WTC11 (cell line): ENCODE measurements around the gene CADM4. TPM values are rescaled to one million over a fixed set of nuclear protein-coding genes. Genes with fewer than 3 reads are reported as not detected.

Source experiments
- ATAC-seq: fragments of 200-7000 bp; cut with Tn5 transposase; 2 replicates; pipeline ENCODE4 v1.10.0; 2021; ENCODE audit warnings: mild to moderate bottlenecking, moderate library complexity
- CTCF ChIA-PET: fragments of 300-600 bp; sonication (Branson Sonifier 250); formaldehyde crosslinking; loops from one replicate; lab custom pipeline; 2021; ENCODE audit warnings: antibody characterized with exemption; lab: Charles Lee
- POLR2A ChIA-PET: fragments of 350-600 bp; sonication (Branson Sonifier 250); formaldehyde crosslinking; loops from one replicate; lab custom pipeline; 2021; ENCODE audit warnings: antibody characterized with exemption; lab: Charles Lee
- DNase-seq: peaks from one replicate; pipeline ENCODE4 v3.0.0; 2021; ENCODE audit warnings: low spot score
- H3K27ac Mint-ChIP-seq: 2 replicates; pipeline ENCODE4 v1.8.0; 2021; ENCODE audit warnings: mixed read lengths
- H3K27me3 Mint-ChIP-seq: 2 replicates; pipeline ENCODE4 v1.8.0; 2021; ENCODE audit warnings: low read depth, mild to moderate bottlenecking, moderate library complexity, mixed read lengths
- H3K36me3 Mint-ChIP-seq: 2 replicates; pipeline ENCODE4 v1.8.0; 2021; ENCODE audit warnings: mixed read lengths
- H3K4me1 Mint-ChIP-seq: 2 replicates; pipeline ENCODE4 v1.8.0; 2022; ENCODE audit warnings: mixed read lengths
- H3K4me3 Mint-ChIP-seq: 2 replicates; pipeline ENCODE4 v1.8.0; 2021; ENCODE audit warnings: mild to moderate bottlenecking, moderate library complexity, mixed read lengths
- H3K9me3 Mint-ChIP-seq: 2 replicates; pipeline ENCODE4 v1.8.0; 2021; ENCODE audit warnings: mixed read lengths
- ATF1 ChIP-seq: sonication (generic); formaldehyde crosslinking; IDR thresholded peaks from 2 replicates; pipeline ENCODE4 v1.8.1; 2023; ENCODE audit warnings: mild to moderate bottlenecking, moderate library complexity, missing genetic modification reagents
- CREB1 ChIP-seq: sonication (generic); formaldehyde crosslinking; IDR thresholded peaks from 2 replicates; pipeline ENCODE4 v1.8.0; 2023; ENCODE audit warnings: mild to moderate bottlenecking, missing genetic modification reagents
- CREM ChIP-seq: sonication (generic); formaldehyde crosslinking; IDR thresholded peaks from 2 replicates; pipeline ENCODE4 v1.8.1; 2022; ENCODE audit warnings: mild to moderate bottlenecking, missing genetic modification reagents, moderate library complexity
- FOXK1 ChIP-seq: sonication (generic); formaldehyde crosslinking; IDR thresholded peaks from 2 replicates; pipeline ENCODE4 v1.8.0; 2022; ENCODE audit warnings: mild to moderate bottlenecking, moderate library complexity, missing genetic modification reagents
- ZNF232 ChIP-seq: sonication (generic); formaldehyde crosslinking; IDR thresholded peaks from 2 replicates; pipeline ENCODE4 v1.8.0; 2022; ENCODE audit warnings: mild to moderate bottlenecking, missing genetic modification reagents
- ZNF423 ChIP-seq: fragments of 250-450 bp; sonication (Bioruptor Pico); IDR thresholded peaks from 2 replicates; pipeline ENCODE4 v2.1.2; 2022; ENCODE audit warnings: mild to moderate bottlenecking, moderate library complexity
- total RNA-seq: library from RNA; stranded (reverse); gene quantifications from 3 replicates; pipeline ENCODE4 v1.2.3, GENCODE V29; 2021
- TF ChIP-seq, protein P1 (sequence below): sonication (generic); formaldehyde crosslinking; conservative IDR thresholded peaks from 2 replicates; pipeline ENCODE4 v1.8.1; 2023; ENCODE audit warnings: mild to moderate bottlenecking, low read depth, missing genetic modification reagents, moderate library complexity
- TF ChIP-seq, protein P2 (sequence below): fragments of 250-450 bp; sonication (Bioruptor Pico); IDR thresholded peaks from 2 replicates; pipeline ENCODE4 v1.9.0; 2021; ENCODE audit warnings: mild to moderate bottlenecking, borderline replicate concordance
- TF ChIP-seq, protein P3 (sequence below): sonication (generic); formaldehyde crosslinking; IDR thresholded peaks from 2 replicates; pipeline ENCODE4 v1.8.1; 2023; ENCODE audit warnings: mild to moderate bottlenecking, missing genetic modification reagents
- TF ChIP-seq, protein P4 (sequence below): sonication (generic); formaldehyde crosslinking; IDR thresholded peaks from 2 replicates; pipeline ENCODE4 v1.8.1; 2023; ENCODE audit warnings: mild to moderate bottlenecking, missing genetic modification reagents, moderate library complexity
- TF ChIP-seq, protein P5 (sequence below): sonication (generic); formaldehyde crosslinking; IDR thresholded peaks from 2 replicates; pipeline ENCODE4 v1.8.1; 2022; ENCODE audit warnings: mild to moderate bottlenecking, missing genetic modification reagents, moderate library complexity, borderline replicate concordance
- TF ChIP-seq, protein P6 (sequence below): sonication (generic); formaldehyde crosslinking; IDR thresholded peaks from 2 replicates; pipeline ENCODE4 v1.8.0; 2023; ENCODE audit warnings: missing genetic modification reagents, mild to moderate bottlenecking, borderline replicate concordance

The CADM4 gene
- total RNA-seq, 1 experiment from 2014 or later: 13.3 TPM

DNA sequence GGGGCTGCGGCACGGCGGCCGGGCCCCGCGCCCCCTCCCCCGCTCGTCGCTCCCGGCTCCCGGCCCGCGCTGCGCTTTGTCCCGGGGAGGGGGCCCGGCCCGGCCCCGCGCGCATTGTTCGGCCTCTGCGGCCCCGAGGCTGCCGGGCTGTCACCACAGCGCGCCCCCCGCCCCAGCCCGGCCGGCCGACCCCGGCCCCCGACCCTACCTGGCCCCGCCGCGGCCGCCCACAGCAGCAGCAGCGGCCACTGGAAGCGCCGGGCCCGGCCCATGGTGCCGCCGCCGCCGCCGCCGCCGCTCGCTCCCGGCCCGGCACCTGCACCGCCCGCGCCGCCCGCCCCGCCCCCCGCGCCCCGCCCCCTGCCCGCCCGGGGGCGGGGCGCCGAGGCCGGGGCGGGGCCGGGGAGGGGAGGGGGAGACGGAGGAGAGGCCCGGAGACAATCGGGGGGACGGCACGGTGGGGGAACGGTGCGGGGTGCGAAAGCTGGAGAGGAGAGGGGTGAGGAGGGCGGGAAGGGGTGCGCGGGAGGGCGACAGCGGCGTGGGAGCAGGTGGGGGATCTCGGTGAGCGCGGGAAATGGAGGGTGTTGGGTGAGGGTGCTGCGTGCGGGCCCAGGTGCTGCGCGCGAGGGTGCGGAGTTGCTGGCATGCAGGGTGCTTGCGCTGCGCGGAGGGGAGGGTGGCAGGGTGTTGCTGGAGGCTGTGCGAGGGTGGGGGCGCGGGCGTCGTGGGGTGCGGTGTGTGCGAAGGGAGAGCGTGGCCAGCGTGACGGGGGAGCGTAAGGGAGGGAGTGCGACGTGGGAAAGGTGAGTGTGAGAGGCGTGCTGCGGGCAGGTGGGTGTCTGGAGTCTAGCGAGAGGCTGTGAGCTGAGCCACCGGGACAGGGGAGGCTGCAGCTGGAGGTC is at the start of gene CADM4 (continued):
- TF ChIP-seq, protein P1, sequence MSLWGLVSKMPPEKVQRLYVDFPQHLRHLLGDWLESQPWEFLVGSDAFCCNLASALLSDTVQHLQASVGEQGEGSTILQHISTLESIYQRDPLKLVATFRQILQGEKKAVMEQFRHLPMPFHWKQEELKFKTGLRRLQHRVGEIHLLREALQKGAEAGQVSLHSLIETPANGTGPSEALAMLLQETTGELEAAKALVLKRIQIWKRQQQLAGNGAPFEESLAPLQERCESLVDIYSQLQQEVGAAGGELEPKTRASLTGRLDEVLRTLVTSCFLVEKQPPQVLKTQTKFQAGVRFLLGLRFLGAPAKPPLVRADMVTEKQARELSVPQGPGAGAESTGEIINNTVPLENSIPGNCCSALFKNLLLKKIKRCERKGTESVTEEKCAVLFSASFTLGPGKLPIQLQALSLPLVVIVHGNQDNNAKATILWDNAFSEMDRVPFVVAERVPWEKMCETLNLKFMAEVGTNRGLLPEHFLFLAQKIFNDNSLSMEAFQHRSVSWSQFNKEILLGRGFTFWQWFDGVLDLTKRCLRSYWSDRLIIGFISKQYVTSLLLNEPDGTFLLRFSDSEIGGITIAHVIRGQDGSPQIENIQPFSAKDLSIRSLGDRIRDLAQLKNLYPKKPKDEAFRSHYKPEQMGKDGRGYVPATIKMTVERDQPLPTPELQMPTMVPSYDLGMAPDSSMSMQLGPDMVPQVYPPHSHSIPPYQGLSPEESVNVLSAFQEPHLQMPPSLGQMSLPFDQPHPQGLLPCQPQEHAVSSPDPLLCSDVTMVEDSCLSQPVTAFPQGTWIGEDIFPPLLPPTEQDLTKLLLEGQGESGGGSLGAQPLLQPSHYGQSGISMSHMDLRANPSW: no peak
- TF ChIP-seq, protein P2, sequence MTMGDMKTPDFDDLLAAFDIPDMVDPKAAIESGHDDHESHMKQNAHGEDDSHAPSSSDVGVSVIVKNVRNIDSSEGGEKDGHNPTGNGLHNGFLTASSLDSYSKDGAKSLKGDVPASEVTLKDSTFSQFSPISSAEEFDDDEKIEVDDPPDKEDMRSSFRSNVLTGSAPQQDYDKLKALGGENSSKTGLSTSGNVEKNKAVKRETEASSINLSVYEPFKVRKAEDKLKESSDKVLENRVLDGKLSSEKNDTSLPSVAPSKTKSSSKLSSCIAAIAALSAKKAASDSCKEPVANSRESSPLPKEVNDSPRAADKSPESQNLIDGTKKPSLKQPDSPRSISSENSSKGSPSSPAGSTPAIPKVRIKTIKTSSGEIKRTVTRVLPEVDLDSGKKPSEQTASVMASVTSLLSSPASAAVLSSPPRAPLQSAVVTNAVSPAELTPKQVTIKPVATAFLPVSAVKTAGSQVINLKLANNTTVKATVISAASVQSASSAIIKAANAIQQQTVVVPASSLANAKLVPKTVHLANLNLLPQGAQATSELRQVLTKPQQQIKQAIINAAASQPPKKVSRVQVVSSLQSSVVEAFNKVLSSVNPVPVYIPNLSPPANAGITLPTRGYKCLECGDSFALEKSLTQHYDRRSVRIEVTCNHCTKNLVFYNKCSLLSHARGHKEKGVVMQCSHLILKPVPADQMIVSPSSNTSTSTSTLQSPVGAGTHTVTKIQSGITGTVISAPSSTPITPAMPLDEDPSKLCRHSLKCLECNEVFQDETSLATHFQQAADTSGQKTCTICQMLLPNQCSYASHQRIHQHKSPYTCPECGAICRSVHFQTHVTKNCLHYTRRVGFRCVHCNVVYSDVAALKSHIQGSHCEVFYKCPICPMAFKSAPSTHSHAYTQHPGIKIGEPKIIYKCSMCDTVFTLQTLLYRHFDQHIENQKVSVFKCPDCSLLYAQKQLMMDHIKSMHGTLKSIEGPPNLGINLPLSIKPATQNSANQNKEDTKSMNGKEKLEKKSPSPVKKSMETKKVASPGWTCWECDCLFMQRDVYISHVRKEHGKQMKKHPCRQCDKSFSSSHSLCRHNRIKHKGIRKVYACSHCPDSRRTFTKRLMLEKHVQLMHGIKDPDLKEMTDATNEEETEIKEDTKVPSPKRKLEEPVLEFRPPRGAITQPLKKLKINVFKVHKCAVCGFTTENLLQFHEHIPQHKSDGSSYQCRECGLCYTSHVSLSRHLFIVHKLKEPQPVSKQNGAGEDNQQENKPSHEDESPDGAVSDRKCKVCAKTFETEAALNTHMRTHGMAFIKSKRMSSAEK (CRISPR knock-in tag): no peak
- TF ChIP-seq, all 79 proteins: peak for 7

DNA sequence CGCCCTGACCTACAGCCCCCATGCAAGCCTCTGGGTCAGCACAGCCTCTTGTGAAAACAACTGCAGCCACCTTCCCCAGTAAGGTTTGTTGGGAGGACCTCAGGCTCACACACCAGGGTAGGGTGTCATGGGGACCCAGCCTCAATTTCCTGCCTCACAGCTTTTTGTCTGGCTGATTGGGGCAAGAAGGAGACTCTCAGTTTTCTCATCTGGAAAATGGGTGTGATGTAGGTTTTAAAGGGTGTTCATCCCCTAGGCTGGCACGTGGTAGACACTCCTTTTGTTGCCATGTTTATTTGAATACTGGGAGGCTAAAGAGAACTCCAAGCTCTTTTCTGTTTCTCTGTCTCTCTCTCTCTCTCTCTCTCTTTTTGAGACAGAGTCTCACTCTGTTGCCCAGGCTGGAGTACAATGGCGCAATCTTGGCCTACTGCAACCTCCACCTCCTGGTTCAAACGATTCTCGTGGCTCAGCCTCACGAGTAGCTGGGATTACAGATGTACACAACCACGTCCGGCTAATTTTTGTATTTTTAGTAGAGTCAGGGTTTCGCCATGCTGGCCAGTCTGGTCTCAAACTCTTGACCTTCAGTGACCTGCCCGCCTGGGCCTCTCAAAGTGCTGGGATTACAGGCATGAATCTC is 48.5 kb upstream of the CADM4 start:
- Mint-ChIP-seq H3K9me3 (peaks cover 20% of the 10 kb centered on the region), H3K36me3 (peaks cover 3% of the 10 kb centered on the region), H3K27me3 (peaks cover 5% of the 10 kb centered on the region; the same call in 1 of the 2 replicates), H3K4me1 (peaks cover 10% of the 10 kb centered on the region; the same call in 1 of the 2 replicates), H3K4me3 (no peak overlapping the region), H3K27ac (no peak overlapping the region)
- ChIA-PET CTCF (interaction anchor here (1.5 kb wide), 1 partner anchor 26 kb away, joined by 3 read pairs; no protein-coding TSS in a partner anchor), POLR2A (no interaction called here)
- ATAC-seq (no peak), DNase-seq (no peak)
- TF ChIP-seq, protein P1: no peak
- TF ChIP-seq FOXK1 (no peak), CREM (CRISPR knock-in tag) (no peak), ZNF232 (CRISPR knock-in tag) (no peak), ZNF423 (CRISPR knock-in tag) (no peak), ATF1 (no peak), CREB1 (CRISPR knock-in tag) (no peak)
- TF ChIP-seq, protein P3, sequence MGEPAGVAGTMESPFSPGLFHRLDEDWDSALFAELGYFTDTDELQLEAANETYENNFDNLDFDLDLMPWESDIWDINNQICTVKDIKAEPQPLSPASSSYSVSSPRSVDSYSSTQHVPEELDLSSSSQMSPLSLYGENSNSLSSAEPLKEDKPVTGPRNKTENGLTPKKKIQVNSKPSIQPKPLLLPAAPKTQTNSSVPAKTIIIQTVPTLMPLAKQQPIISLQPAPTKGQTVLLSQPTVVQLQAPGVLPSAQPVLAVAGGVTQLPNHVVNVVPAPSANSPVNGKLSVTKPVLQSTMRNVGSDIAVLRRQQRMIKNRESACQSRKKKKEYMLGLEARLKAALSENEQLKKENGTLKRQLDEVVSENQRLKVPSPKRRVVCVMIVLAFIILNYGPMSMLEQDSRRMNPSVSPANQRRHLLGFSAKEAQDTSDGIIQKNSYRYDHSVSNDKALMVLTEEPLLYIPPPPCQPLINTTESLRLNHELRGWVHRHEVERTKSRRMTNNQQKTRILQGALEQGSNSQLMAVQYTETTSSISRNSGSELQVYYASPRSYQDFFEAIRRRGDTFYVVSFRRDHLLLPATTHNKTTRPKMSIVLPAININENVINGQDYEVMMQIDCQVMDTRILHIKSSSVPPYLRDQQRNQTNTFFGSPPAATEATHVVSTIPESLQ: no peak
- TF ChIP-seq, protein P4, sequence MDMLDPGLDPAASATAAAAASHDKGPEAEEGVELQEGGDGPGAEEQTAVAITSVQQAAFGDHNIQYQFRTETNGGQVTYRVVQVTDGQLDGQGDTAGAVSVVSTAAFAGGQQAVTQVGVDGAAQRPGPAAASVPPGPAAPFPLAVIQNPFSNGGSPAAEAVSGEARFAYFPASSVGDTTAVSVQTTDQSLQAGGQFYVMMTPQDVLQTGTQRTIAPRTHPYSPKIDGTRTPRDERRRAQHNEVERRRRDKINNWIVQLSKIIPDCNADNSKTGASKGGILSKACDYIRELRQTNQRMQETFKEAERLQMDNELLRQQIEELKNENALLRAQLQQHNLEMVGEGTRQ (CRISPR knock-in tag): no peak
- TF ChIP-seq, protein P5, sequence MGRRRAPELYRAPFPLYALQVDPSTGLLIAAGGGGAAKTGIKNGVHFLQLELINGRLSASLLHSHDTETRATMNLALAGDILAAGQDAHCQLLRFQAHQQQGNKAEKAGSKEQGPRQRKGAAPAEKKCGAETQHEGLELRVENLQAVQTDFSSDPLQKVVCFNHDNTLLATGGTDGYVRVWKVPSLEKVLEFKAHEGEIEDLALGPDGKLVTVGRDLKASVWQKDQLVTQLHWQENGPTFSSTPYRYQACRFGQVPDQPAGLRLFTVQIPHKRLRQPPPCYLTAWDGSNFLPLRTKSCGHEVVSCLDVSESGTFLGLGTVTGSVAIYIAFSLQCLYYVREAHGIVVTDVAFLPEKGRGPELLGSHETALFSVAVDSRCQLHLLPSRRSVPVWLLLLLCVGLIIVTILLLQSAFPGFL: no peak
- TF ChIP-seq, protein P6, sequence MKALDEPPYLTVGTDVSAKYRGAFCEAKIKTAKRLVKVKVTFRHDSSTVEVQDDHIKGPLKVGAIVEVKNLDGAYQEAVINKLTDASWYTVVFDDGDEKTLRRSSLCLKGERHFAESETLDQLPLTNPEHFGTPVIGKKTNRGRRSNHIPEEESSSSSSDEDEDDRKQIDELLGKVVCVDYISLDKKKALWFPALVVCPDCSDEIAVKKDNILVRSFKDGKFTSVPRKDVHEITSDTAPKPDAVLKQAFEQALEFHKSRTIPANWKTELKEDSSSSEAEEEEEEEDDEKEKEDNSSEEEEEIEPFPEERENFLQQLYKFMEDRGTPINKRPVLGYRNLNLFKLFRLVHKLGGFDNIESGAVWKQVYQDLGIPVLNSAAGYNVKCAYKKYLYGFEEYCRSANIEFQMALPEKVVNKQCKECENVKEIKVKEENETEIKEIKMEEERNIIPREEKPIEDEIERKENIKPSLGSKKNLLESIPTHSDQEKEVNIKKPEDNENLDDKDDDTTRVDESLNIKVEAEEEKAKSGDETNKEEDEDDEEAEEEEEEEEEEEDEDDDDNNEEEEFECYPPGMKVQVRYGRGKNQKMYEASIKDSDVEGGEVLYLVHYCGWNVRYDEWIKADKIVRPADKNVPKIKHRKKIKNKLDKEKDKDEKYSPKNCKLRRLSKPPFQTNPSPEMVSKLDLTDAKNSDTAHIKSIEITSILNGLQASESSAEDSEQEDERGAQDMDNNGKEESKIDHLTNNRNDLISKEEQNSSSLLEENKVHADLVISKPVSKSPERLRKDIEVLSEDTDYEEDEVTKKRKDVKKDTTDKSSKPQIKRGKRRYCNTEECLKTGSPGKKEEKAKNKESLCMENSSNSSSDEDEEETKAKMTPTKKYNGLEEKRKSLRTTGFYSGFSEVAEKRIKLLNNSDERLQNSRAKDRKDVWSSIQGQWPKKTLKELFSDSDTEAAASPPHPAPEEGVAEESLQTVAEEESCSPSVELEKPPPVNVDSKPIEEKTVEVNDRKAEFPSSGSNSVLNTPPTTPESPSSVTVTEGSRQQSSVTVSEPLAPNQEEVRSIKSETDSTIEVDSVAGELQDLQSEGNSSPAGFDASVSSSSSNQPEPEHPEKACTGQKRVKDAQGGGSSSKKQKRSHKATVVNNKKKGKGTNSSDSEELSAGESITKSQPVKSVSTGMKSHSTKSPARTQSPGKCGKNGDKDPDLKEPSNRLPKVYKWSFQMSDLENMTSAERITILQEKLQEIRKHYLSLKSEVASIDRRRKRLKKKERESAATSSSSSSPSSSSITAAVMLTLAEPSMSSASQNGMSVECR (CRISPR knock-in tag): no peak
